IMR-90 (cell line): ENCODE results near the gene TMBIM1. TPM values are rescaled to one million over a fixed set of nuclear protein-coding genes. Genes with fewer than 3 reads are reported as not detected.

Experiments
- ATAC-seq: fragments of 200-7000 bp; cut with Tn5 transposase; 2 replicates; pipeline ENCODE4 v1.9.1; 2020; ENCODE audit warnings: low read depth, mild to moderate bottlenecking, moderate library complexity
- BruUV-seq: library from RNA; stranded (reverse); fragments of 400-500 nt; replicated peaks from 2 replicates; lab custom pipeline; 2021; lab: Mats Ljungman, UMichigan
- CTCF ChIA-PET: fragments of 300-600 bp; formaldehyde crosslinking; extraction: SDS; loops from one replicate; lab custom pipeline; 2021; ENCODE audit warnings: antibody characterized with exemption; lab: Yijun Ruan, JAX
- POLR2A ChIA-PET: fragments of 300-600 bp; sonication (Branson Sonifier 250); formaldehyde crosslinking; loops from one replicate; lab custom pipeline; 2022; ENCODE audit warnings: antibody characterized with exemption; ENCODE audit not compliant: unreplicated experiment; lab: Charles Lee
- DNase-seq: peaks from one replicate; pipeline ENCODE4 v3.0.0; 2013
- H2AFZ ChIP-seq: replicated peaks from 2 replicates; pipeline ENCODE3; 2013; ENCODE audit warnings: low read length, mild to moderate bottlenecking; ENCODE audit not compliant: poor library complexity
- H2AK5ac ChIP-seq: 2 replicates; pipeline ENCODE4 v1.6.1; 2013; ENCODE audit warnings: low read depth, low read length, inconsistent platforms
- H2AK9ac ChIP-seq: replicated peaks from 2 replicates; pipeline ENCODE3; 2013; ENCODE audit warnings: mild to moderate bottlenecking, low read depth, low read length, moderate library complexity; ENCODE audit not compliant: poor library complexity
- H2BK120ac ChIP-seq: 2 replicates; pipeline ENCODE4 v1.6.1; 2013; ENCODE audit warnings: low read depth, low read length, inconsistent platforms
- H2BK15ac ChIP-seq: 3 replicates; pipeline ENCODE4 v1.6.1; 2013; ENCODE audit warnings: low read depth, low read length, inconsistent platforms
- H2BK20ac ChIP-seq: 2 replicates; pipeline ENCODE4 v1.6.1; 2013; ENCODE audit warnings: low read depth, mild to moderate bottlenecking, inconsistent platforms, low read length, moderate library complexity
- H2BK5ac ChIP-seq: 2 replicates; pipeline ENCODE4 v1.6.1; 2013; ENCODE audit warnings: mild to moderate bottlenecking, low read depth, low read length, inconsistent platforms; ENCODE audit not compliant: poor library complexity, severe bottlenecking
- H3K14ac ChIP-seq: replicated peaks from 2 replicates; pipeline ENCODE4 v1.6.1; 2013; ENCODE audit warnings: low read depth, low read length, inconsistent platforms
- H3K18ac ChIP-seq: 2 replicates; pipeline ENCODE4 v1.6.1; 2013; ENCODE audit warnings: low read depth, low read length, control low read depth
- H3K23ac ChIP-seq: 2 replicates; pipeline ENCODE4 v1.6.1; 2013; ENCODE audit warnings: low read depth, low read length, inconsistent platforms
- H3K27ac ChIP-seq: 2 replicates; pipeline ENCODE4 v1.5.1; 2013; ENCODE audit warnings: mild to moderate bottlenecking, control low read depth, low read length; ENCODE audit not compliant: insufficient read depth
- H3K27me3 ChIP-seq: 2 replicates; pipeline ENCODE4 v1.6.1; 2013; ENCODE audit warnings: low read length; ENCODE audit not compliant: control insufficient read depth, insufficient read depth
- H3K36me3 ChIP-seq: 2 replicates; pipeline ENCODE4 v1.6.1; 2013; ENCODE audit warnings: low read length, mixed read lengths; ENCODE audit not compliant: control insufficient read depth, insufficient read depth
- H3K4ac ChIP-seq: 2 replicates; pipeline ENCODE4 v1.6.1; 2013; ENCODE audit warnings: low read depth, low read length, inconsistent platforms
- H3K4me1 ChIP-seq: 2 replicates; pipeline ENCODE4 v1.6.1; 2013; ENCODE audit warnings: low read length, mixed read lengths; ENCODE audit not compliant: control insufficient read depth, insufficient read depth
- H3K4me2 ChIP-seq: 2 replicates; pipeline ENCODE4 v1.6.1; 2013; ENCODE audit warnings: low read depth, mild to moderate bottlenecking, control low read depth, low read length, moderate library complexity
- H3K4me3 ChIP-seq: 2 replicates; pipeline ENCODE4 v1.5.1; 2013; ENCODE audit warnings: low read depth, mild to moderate bottlenecking, control low read depth, low read length, moderate library complexity; ENCODE audit not compliant: insufficient read depth
- H3K56ac ChIP-seq: 2 replicates; pipeline ENCODE4 v1.6.1; 2013; ENCODE audit warnings: low read length, inconsistent platforms; ENCODE audit not compliant: insufficient read depth; ENCODE audit errors: extremely low read depth
- H3K79me1 ChIP-seq, 2 experiments: 2 replicates each; pipeline ENCODE4 v1.6.1; 2013; ENCODE audit warnings: low read length in 2 of 2, inconsistent platforms in 1 of 2, low read depth in 1 of 2
- H3K9ac ChIP-seq: 2 replicates; pipeline ENCODE4 v1.6.1; 2013; ENCODE audit warnings: low read depth, low read length, control low read depth
- H3K9me1 ChIP-seq: 2 replicates; pipeline ENCODE4 v1.6.1; 2013; ENCODE audit warnings: low read length, inconsistent platforms; ENCODE audit not compliant: insufficient read depth
- H3K9me3 ChIP-seq: 2 replicates; pipeline ENCODE4 v1.6.1; 2013; ENCODE audit warnings: low read length; ENCODE audit not compliant: control insufficient read depth, insufficient read depth
- H4K20me1 ChIP-seq: 2 replicates; pipeline ENCODE4 v1.6.1; 2013; ENCODE audit warnings: low read length, inconsistent platforms; ENCODE audit not compliant: insufficient read depth
- H4K5ac ChIP-seq: 2 replicates; pipeline ENCODE4 v1.6.1; 2013; ENCODE audit warnings: mild to moderate bottlenecking, low read depth, low read length, control low read depth
- H4K8ac ChIP-seq, 2 experiments: 2 replicates each; pipeline ENCODE4 v1.6.1; 2013; ENCODE audit warnings: low read depth in 2 of 2, low read length in 2 of 2, control low read depth in 1 of 2, inconsistent platforms in 1 of 2
- H4K91ac ChIP-seq: 2 replicates; pipeline ENCODE4 v1.6.1; 2013; ENCODE audit warnings: low read depth, low read length, inconsistent platforms; ENCODE audit not compliant: insufficient read depth
- BHLHE40 ChIP-seq: fragments of 150-350 bp; IDR thresholded peaks from 2 replicates; pipeline ENCODE4 v1.6.1; 2016; ENCODE audit warnings: mild to moderate bottlenecking, low read depth, low read length
- CEBPB ChIP-seq: IDR thresholded peaks from 2 replicates; pipeline ENCODE4 v1.6.1; 2012; ENCODE audit warnings: low read depth, low read length, improper control_type of control experiment
- CHD1 ChIP-seq: IDR thresholded peaks from 2 replicates; pipeline ENCODE4 v1.6.1; 2012; ENCODE audit warnings: low read depth, low read length, improper control_type of control experiment
- FOS ChIP-seq: fragments of 150-350 bp; IDR thresholded peaks from 2 replicates; pipeline ENCODE4 v1.6.1; 2016; ENCODE audit warnings: low read depth, low read length
- MAFK ChIP-seq: IDR thresholded peaks from 2 replicates; pipeline ENCODE4 v1.6.1; 2012; ENCODE audit warnings: low read depth, low read length, improper control_type of control experiment
- MXI1 ChIP-seq: IDR thresholded peaks from 2 replicates; pipeline ENCODE4 v1.6.1; 2012; ENCODE audit warnings: low read depth, mild to moderate bottlenecking, low read length, moderate library complexity, borderline replicate concordance
- NFE2L2 ChIP-seq: fragments of 150-350 bp; IDR thresholded peaks from 2 replicates; pipeline ENCODE4 v1.6.1; 2016; ENCODE audit warnings: low read depth, mild to moderate bottlenecking, low read length
- POLR2A ChIP-seq: IDR thresholded peaks from 2 replicates; pipeline ENCODE4 v1.6.1; 2012; ENCODE audit warnings: mild to moderate bottlenecking, low read depth, low read length
- RAD21 ChIP-seq: IDR thresholded peaks from 2 replicates; pipeline ENCODE4 v1.6.1; 2012; ENCODE audit warnings: low read length, improper control_type of control experiment
- RCOR1 ChIP-seq: IDR thresholded peaks from 2 replicates; pipeline ENCODE4 v1.6.1; 2012; ENCODE audit warnings: mild to moderate bottlenecking, low read length, improper control_type of control experiment; ENCODE audit not compliant: insufficient replicate concordance
- RFX5 ChIP-seq: IDR thresholded peaks from 2 replicates; pipeline ENCODE4 v1.8.0; 2012; ENCODE audit warnings: low read depth, mild to moderate bottlenecking, low read length, moderate library complexity
- SMC3 ChIP-seq: fragments of 150-350 bp; IDR thresholded peaks from 2 replicates; pipeline ENCODE4 v1.6.1; 2016; ENCODE audit warnings: low read depth, mild to moderate bottlenecking, antibody characterized with exemption, low read length, moderate library complexity
- WGBS, 2 experiments: methylation state at CpG; one replicate each; pipeline versions ENCODE4 v1.1.5 to v1.1.7; 2013; ENCODE audit warnings: missing lambda C conversion rate in 2 of 2; ENCODE audit not compliant: insufficient read length in 1 of 2; ENCODE audit errors: extremely low coverage in 2 of 2; 5-methylcytosine and 5-hydroxymethylcytosine counted together
- dilution Hi-C: fragments of 300-500 bp; cut with HindIII; formaldehyde crosslinking; loops from one replicate; pipeline ENCODE4 v1.14.3; 2018; ENCODE audit warnings: low sequenced_read_pairs; ENCODE audit not compliant: unreplicated experiment
- in situ Hi-C: fragments of 300-500 bp; cut with MboI; formaldehyde crosslinking; loops from 3 replicates; pipeline ENCODE4 v1.14.3; 2019; ENCODE audit warnings: low sequenced_read_pairs, inconsistent platforms, mixed read lengths
- intact Hi-C: fragments of 100-400 bp; cut with micrococcal nuclease; formaldehyde crosslinking; loops from 2 replicates; pipeline ENCODE4 v1.10.0; 2022
- polyA plus RNA-seq, 3 experiments: library from polyadenylated mRNA; depleted of rRNA; stranded (reverse); fragments of >200 nt; gene quantifications; 2 replicates each; pipeline ENCODE4 v1.2.3, GENCODE V29; 2012; ENCODE audit warnings: low replicate concordance in 1 of 3
- total RNA-seq: library from RNA; depleted of rRNA; stranded (reverse); fragments of >200 nt; gene quantifications from 2 replicates; pipeline ENCODE4 v1.2.3, GENCODE V29; 2012
- TF ChIP-seq, protein P1 (sequence below): fragments of 150-350 bp; IDR thresholded peaks from 2 replicates; pipeline ENCODE4 v1.6.1; 2017; ENCODE audit warnings: mild to moderate bottlenecking, antibody characterized with exemption, low read length, low read depth
- TF ChIP-seq, protein P2 (sequence below): conservative IDR thresholded peaks from 2 replicates; pipeline ENCODE4 v1.5.1; 2012; ENCODE audit warnings: mild to moderate bottlenecking, low read depth, low read length, improper control_type of control experiment

The TMBIM1 gene
- total and polyA plus RNA-seq, 2 of the 4 experiments (the other 2 are of a cell fraction), result 84.6 to 102 TPM

DNA sequence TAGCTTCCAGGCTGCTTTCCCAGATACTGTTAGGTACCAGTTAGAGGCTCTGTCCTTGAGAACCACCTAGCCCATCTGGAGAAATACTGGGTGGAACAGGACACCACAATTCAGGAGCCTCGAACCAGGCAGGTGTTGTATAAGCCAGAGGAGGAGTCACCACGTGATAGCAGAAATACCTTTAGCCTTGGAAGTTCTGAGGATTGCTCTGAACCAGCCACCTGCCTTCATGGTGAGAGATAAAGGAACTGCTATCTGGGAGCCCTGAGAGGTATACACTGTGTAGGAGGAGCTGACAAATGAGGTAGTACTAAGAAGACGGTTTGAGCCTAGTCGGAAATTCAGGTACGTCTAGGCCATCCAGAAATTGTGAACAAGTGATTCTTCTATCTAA is 39.1 kb downstream of the TMBIM1 start:
- H3K9me1 ChIP-seq, result peaks cover 5% of the 10 kb centered on the region; the same call in 1 of the 2 replicates

More for the DNA sequence above, 39.1 kb downstream of the TMBIM1 start:
- no peak overlapping the region for H2BK15ac ChIP-seq
- no peak overlapping the region for H3K27ac ChIP-seq
- no peaks in the 10 kb centered on the region for H3K9me3 ChIP-seq
- no peaks in the 10 kb centered on the region for H3K27me3 ChIP-seq
- peaks cover 35% of the 10 kb centered on the region for H4K20me1 ChIP-seq
- no peak overlapping the region for H4K8ac ChIP-seq
- in situ Hi-C loops, result no loop called here
- no peak overlapping the region for H2AK9ac ChIP-seq
- H3K18ac ChIP-seq, result no peak overlapping the region
- no peak overlapping the region for H2BK20ac ChIP-seq
- H4K5ac ChIP-seq, result no peak overlapping the region
- ATAC-seq, result no peak
- peaks cover 37 to 52% of the 10 kb centered on the region in 2 experiments for H3K79me1 ChIP-seq
- H3K23ac ChIP-seq, result no peak overlapping the region
- H2BK5ac ChIP-seq, result no peak overlapping the region
- intact Hi-C loops, result no loop called here
- TF ChIP-seq POLR2A, result no peak
- TF ChIP-seq SMC3, result no peak
- TF ChIP-seq, protein P1, sequence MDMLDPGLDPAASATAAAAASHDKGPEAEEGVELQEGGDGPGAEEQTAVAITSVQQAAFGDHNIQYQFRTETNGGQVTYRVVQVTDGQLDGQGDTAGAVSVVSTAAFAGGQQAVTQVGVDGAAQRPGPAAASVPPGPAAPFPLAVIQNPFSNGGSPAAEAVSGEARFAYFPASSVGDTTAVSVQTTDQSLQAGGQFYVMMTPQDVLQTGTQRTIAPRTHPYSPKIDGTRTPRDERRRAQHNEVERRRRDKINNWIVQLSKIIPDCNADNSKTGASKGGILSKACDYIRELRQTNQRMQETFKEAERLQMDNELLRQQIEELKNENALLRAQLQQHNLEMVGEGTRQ, result no peak
- no peak for TF ChIP-seq CHD1
- TF ChIP-seq MAFK, result no peak
- no peak for TF ChIP-seq BHLHE40
- TF ChIP-seq, protein P2, sequence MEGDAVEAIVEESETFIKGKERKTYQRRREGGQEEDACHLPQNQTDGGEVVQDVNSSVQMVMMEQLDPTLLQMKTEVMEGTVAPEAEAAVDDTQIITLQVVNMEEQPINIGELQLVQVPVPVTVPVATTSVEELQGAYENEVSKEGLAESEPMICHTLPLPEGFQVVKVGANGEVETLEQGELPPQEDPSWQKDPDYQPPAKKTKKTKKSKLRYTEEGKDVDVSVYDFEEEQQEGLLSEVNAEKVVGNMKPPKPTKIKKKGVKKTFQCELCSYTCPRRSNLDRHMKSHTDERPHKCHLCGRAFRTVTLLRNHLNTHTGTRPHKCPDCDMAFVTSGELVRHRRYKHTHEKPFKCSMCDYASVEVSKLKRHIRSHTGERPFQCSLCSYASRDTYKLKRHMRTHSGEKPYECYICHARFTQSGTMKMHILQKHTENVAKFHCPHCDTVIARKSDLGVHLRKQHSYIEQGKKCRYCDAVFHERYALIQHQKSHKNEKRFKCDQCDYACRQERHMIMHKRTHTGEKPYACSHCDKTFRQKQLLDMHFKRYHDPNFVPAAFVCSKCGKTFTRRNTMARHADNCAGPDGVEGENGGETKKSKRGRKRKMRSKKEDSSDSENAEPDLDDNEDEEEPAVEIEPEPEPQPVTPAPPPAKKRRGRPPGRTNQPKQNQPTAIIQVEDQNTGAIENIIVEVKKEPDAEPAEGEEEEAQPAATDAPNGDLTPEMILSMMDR, result no peak
- TF ChIP-seq MXI1, result no peak
- TF ChIP-seq CEBPB, result no peak
- TF ChIP-seq RFX5, result no peak
- TF ChIP-seq RCOR1, result no peak
- TF ChIP-seq FOS, result no peak
- TF ChIP-seq RAD21, result no peak
- TF ChIP-seq NFE2L2, result no peak
- no peak overlapping the region for H3K4me3 ChIP-seq
- H2AFZ ChIP-seq, result no peak overlapping the region
- ChIA-PET POLR2A (interaction anchor here (0.6 kb wide), 1 partner anchor 849 kb away, joined by 14 read pairs; no protein-coding TSS in a partner anchor), CTCF (no interaction called here)
- no peak overlapping the region for H2BK120ac ChIP-seq
- H3K56ac ChIP-seq, result no peak overlapping the region
- dilution Hi-C loops, result no loop called here
- no peak overlapping the region for H3K9ac ChIP-seq
- H3K14ac ChIP-seq, result no peak overlapping the region
- H3K4ac ChIP-seq, result no peak overlapping the region
- H3K4me2 ChIP-seq, result no peak overlapping the region
- no TSS peak for BruUV-seq
- 100% methylated on average over 3 of the region's 5 CpGs; no CpG with 5 or more reads in 1 of the 2 experiments for WGBS, 2 experiments
- H3K36me3 ChIP-seq, result peaks cover 67% of the 10 kb centered on the region
- H4K91ac ChIP-seq, result no peak overlapping the region
- no peak overlapping the region for H2AK5ac ChIP-seq
- H3K4me1 ChIP-seq, result peaks cover 5% of the 10 kb centered on the region; the same call in 1 of the 2 replicates
- DNase-seq, result no peak
